KG1 (cell line): ENCODE data around the gene DIS3L2.
"Not testable (repeated sequence)": the region's sequence is repeated elsewhere in the genome, so short reads cannot be mapped to it uniquely, and the experiment has no call there.

Experiments
- DNase-seq: peaks from one replicate; lab custom pipeline; 2025; lab: John Stamatoyannopoulos, UW

DIS3L2 gene

GRCh38 chr2:232322560-232323327 is 361.2 kb downstream of the DIS3L2 start:
- DNase-seq = no peak

- DNase-seq = no peak
These were observed 361.8 kb downstream of the DIS3L2 start for GRCh38 chr2:232323328-232323650.

- DNase-seq = not testable (repeated sequence)
These were observed 362.5 kb downstream of the DIS3L2 start for GRCh38 chr2:232323967-232324366.

- DNase-seq = no peak
These were observed 363.3 kb downstream of the DIS3L2 start for GRCh38 chr2:232324778-232325177.

- no peak for DNase-seq
These were observed 364.1 kb downstream of the DIS3L2 start for GRCh38 chr2:232325324-232326273.

GRCh38 chr2:232326274-232327104 is 365.0 kb downstream of the DIS3L2 start:
- DNase-seq = not testable (repeated sequence)

GRCh38 chr2:232327105-232328031 is 365.9 kb downstream of the DIS3L2 start:
- DNase-seq = peak; percentile 48

- DNase-seq = no peak
These were observed 366.5 kb downstream of the DIS3L2 start for GRCh38 chr2:232328032-232328422.

- DNase-seq = no peak
These were observed 367.3 kb downstream of the DIS3L2 start for GRCh38 chr2:232328516-232329460.

- DNase-seq = no peak
These were observed 368.2 kb downstream of the DIS3L2 start for GRCh38 chr2:232329716-232330067.

- DNase-seq = no peak
These were observed 368.8 kb downstream of the DIS3L2 start for GRCh38 chr2:232330068-232330999.

GRCh38 chr2:232331061-232331460 is 369.5 kb downstream of the DIS3L2 start:
- DNase-seq = not testable (repeated sequence)

GRCh38 chr2:232331641-232332040 is 370.1 kb downstream of the DIS3L2 start:
- DNase-seq = not testable (repeated sequence)

- not testable (repeated sequence) for DNase-seq
These were observed 370.9 kb downstream of the DIS3L2 start for GRCh38 chr2:232332244-232332939.

- no peak for DNase-seq
These were observed 371.4 kb downstream of the DIS3L2 start for GRCh38 chr2:232332940-232333259.

GRCh38 chr2:232333361-232334135 is 372.0 kb downstream of the DIS3L2 start:
- no peak for DNase-seq

- DNase-seq = not testable (repeated sequence)
These were observed 372.8 kb downstream of the DIS3L2 start for GRCh38 chr2:232334136-232334884.
